ENCODE results near the gene RFNG. TPM values are rescaled to one million over a fixed set of nuclear protein-coding genes. Genes with fewer than 3 reads are reported as not detected.

RFNG gene
- polyA plus RNA-seq, 2 of the 4 experiments (the other 2 are of a cell fraction) = 8.4 to 25.7 TPM

DNA sequence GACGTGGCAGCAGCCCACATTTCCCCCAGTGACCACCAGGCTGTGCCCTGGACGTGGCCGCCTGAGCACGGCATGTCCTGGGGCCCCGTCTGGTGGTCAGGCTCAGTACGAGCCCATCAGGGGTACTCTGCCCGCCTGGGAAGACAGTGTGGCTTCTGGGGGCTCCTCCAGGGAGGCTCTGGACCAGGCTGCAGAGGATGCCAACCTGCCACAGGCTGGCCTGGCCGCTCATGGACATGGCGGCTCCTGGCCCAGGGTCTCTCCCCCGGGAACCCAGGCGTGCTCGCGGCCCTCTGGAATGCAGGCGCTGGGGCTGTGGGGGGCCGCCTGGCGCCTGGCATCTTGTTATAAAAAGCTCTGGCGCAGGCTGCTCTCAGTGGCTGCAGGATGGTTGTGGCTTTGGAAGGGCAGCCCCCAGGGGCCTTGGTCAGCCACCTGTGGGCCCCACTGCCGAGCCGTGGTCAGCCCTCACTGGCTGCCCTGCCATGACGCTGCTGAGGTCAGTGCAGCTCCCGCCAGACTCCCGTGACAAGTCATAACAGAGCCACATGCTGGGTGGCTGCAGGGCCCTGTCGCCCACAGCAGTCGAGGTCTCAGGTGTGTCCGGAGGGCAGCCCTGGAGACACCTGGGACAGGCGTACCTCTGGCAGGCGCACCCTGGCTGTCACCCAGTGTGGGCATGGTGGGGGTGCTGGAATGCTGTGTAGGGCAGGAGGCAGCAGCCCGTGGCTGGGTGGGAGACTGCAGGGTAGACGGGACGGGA is 43.9 kb downstream of the RFNG start:
- peak overlapping the region in 1 of 2 experiments; percentile 93; a peak in 4 of 6 replicates for H3K27ac ChIP-seq
- FAIRE-seq (no peak), DNase-seq (ENCODE audit: low read depth in 1 of 2, low spot score in 1 of 2) (no peak), ATAC-seq (no peak)
- H3K4me3 ChIP-seq = no peak overlapping the region
- no peaks in the 10 kb centered on the region for H3K9me3 ChIP-seq
- POLR2A ChIA-PET = no interaction called here
- WGBS (ENCODE audit: missing lambda C conversion rate) = 97% methylated on average over 28 of the region's 30 CpGs
- CTCF ChIA-PET = interaction anchor here (0.7 to 33.2 kb wide), 5 partner anchors 11 to 43 kb away, joined by 3 to 794 read pairs (median 16); partner anchors contain the start of genes CENPX, LRRC45, NOTUM and RAC3
- H3K4me2 ChIP-seq = no peak overlapping the region
- peaks cover 44% of the 10 kb centered on the region for H3K4me1 ChIP-seq
- no peak for TF ChIP-seq HOXA7 (CRISPR knock-in tag; IDR thresholded peaks at IDR 0.05)
- no peak for TF ChIP-seq EP300 (IDR thresholded peaks at IDR 0.05)
- TF ChIP-seq, protein P1, sequence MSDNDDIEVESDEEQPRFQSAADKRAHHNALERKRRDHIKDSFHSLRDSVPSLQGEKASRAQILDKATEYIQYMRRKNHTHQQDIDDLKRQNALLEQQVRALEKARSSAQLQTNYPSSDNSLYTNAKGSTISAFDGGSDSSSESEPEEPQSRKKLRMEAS (IDR thresholded peaks at IDR 0.05) = no peak
- no peak for TF ChIP-seq KDM1A (IDR thresholded peaks at IDR 0.05; ENCODE audit: low read depth)

DNA sequence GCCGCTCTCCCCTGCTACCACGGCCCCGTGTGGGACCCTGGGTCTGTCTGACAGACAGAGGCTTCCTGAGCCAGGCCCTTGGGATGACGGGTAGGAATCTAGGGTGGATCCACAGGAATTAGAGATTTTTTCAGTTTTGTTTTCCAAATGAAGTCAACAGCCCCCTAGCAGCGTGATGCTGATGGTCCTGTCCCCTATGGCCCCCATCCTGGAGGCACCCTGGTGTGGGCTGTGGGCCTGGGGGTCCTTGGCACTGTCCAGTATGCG is 44.5 kb downstream of the RFNG start:
- H3K4me2 ChIP-seq = no peak overlapping the region
- no peak for DNase-seq (ENCODE audit: low read depth in 1 of 2, low spot score in 1 of 2)
- peak overlapping the region in 1 of 2 experiments; percentile 93; a peak in 5 of 6 replicates for H3K27ac ChIP-seq
- H3K4me3 ChIP-seq = no peak overlapping the region
- TF ChIP-seq RNF2 (IDR thresholded peaks at IDR 0.05; ENCODE audit: borderline replicate concordance, low read depth) (no peak), RFX5 (IDR thresholded peaks at IDR 0.05) (no peak), SREBF2 (IDR thresholded peaks at IDR 0.05) (no peak), CBX2 (IDR thresholded peaks at IDR 0.05; ENCODE audit: borderline replicate concordance, low read depth) (no peak), MYC (IDR thresholded peaks at IDR 0.05; ENCODE audit: borderline replicate concordance, low read length) (no peak), JUN (IDR thresholded peaks at IDR 0.05) (no peak)
- WGBS (ENCODE audit: missing lambda C conversion rate) = 94% methylated on average over 5 of the region's 6 CpGs
- no peak for ATAC-seq
- ChIA-PET CTCF (interaction anchor here (0.6 to 33.2 kb wide), 4 partner anchors 13 to 133 kb away, joined by 3 to 794 read pairs (median 107); partner anchors contain the start of genes CENPX, LRRC45, NOTUM and RAC3), POLR2A (no interaction called here)
- FAIRE-seq = no peak
- no peaks in the 10 kb centered on the region for H3K9me3 ChIP-seq
- H3K4me1 ChIP-seq = peaks cover 49% of the 10 kb centered on the region

DNA sequence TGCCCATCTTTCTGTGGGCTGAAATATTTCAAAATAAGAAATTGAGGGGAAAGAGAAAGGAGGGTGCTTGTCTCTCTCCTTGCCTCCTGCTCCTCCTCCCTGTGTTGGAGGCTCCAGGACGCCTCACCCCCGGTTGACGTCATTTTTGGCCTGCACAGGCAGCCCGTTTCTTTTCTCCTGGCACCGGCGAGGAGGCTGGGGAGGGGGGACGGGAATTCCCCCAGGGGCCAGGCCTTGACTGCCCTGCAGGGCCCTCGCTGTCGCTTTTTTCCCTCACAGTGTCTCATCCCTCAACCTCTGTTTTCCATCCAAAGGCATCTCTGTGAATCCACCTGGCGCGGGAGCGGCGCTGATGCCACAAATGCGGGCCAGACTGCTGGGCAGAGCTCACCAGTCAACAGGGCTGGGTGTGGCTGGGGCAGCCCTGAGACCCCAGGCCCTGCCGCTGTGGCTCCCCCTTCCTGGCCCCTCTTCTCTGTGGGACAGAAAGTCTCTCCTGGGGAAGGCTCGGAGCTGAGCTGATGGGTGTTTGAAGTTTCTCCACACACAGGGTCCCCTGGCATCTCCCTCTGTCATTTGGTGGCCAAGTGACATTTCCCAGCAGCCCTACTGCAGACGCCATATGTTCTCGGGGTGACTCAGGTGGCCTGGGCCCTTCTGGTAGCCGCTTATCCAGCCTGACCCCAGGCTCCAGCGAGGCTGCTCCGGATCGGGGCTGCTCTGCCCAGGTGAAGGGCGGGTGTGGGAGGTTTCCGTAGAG is 45.0 kb downstream of the RFNG start:
- 65% methylated on average over 24 of the region's 24 CpGs for WGBS (ENCODE audit: missing lambda C conversion rate)
- POLR2A ChIA-PET = no interaction called here
- H3K4me2 ChIP-seq = peak overlapping the region; percentile 22
- H3K4me3 ChIP-seq = no peak overlapping the region
- ATAC-seq (peak; percentile 0 to 3; a peak in 1 of 6 replicates), DNase-seq (ENCODE audit: low read depth in 1 of 2, low spot score in 1 of 2) (no peak), FAIRE-seq (no peak)
- peak overlapping the region; percentile 59 to 93; a peak in 5 of 6 replicates for H3K27ac ChIP-seq
- H3K9me3 ChIP-seq = no peaks in the 10 kb centered on the region
- CTCF ChIA-PET = interaction anchor here (0.6 to 33.2 kb wide), 3 partner anchors 14 to 132 kb away, joined by 3 to 794 read pairs (median 198); partner anchors contain the start of genes CENPX, LRRC45 and NOTUM
- no peak for TF ChIP-seq TFCP2L1 (CRISPR knock-in tag; IDR thresholded peaks at IDR 0.05)
- TF ChIP-seq, protein P1 (IDR thresholded peaks at IDR 0.05) = peak; percentile 14; the same call in 1 of the 2 replicates
- peaks cover 53% of the 10 kb centered on the region for H3K4me1 ChIP-seq

DNA sequence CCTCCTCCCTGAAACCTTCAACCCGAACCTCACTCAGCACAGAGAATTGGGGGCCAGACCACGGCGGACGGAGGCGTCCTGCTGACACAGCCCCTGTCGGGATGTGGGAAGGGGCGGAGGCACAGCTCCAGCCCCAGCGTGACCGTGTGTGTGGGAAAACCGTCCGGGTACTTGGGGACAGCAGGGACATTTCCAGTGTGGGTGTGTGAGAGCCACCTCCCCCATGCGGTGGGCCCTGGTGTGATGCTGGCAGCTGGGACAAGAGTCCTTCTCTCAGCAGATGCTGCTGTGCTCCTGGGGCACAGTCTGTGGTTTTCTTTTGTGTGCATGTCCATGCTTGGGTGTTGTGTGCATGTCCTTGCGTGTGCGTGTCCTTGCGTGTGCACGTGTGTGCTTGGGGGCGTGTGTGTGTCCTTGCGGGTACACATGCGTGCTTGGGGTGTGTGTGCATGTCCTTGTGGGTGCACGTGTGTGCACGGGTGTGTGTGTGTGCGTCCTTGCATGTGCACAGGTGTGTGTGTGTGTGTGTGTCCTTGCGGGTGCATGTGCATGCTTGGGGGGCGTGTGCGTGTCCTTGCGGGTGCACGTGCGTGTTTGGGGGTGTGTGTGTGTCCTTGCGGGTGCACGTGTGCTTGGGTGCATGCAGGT is 45.8 kb downstream of the RFNG start:
- no peaks in the 10 kb centered on the region for H3K9me3 ChIP-seq
- FAIRE-seq = no peak
- ChIA-PET CTCF (interaction anchor here (1.6 to 33.2 kb wide), 5 partner anchors 10 to 136 kb away, joined by 4 to 794 read pairs (median 16); partner anchors contain the start of genes CENPX, LRRC45 and NOTUM), POLR2A (no interaction called here)
- no peak for DNase-seq (ENCODE audit: low read depth in 1 of 2, low spot score in 1 of 2)
- TF ChIP-seq CEBPB (IDR thresholded peaks at IDR 0.05) (no peak), TP53 (CRISPR knock-in tag; IDR thresholded peaks at IDR 0.05) (no peak), NFE2L2 (conservative IDR thresholded peaks at IDR 0.05; ENCODE audit: low read length) (no peak), CBX2 (IDR thresholded peaks at IDR 0.05; ENCODE audit: borderline replicate concordance, low read depth) (no peak), POLR2AphosphoS2 (conservative IDR thresholded peaks at IDR 0.05; ENCODE audit: low read length) (no peak), HEYL (CRISPR knock-in tag; IDR thresholded peaks at IDR 0.05) (no peak), RFX5 (IDR thresholded peaks at IDR 0.05) (no peak), PHF8 (IDR thresholded peaks at IDR 0.05; ENCODE audit: borderline replicate concordance, low read depth) (no peak), EHF (CRISPR knock-in tag; IDR thresholded peaks at IDR 0.05) (no peak), HOXB5 (CRISPR knock-in tag; IDR thresholded peaks at IDR 0.05) (no peak)
- TF ChIP-seq, protein P2, sequence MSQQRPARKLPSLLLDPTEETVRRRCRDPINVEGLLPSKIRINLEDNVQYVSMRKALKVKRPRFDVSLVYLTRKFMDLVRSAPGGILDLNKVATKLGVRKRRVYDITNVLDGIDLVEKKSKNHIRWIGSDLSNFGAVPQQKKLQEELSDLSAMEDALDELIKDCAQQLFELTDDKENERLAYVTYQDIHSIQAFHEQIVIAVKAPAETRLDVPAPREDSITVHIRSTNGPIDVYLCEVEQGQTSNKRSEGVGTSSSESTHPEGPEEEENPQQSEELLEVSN (IDR thresholded peaks at IDR 0.05; ENCODE audit: borderline replicate concordance, low read depth) = no peak
- 89% methylated on average over 23 of the region's 30 CpGs for WGBS (ENCODE audit: missing lambda C conversion rate)
- H3K4me2 ChIP-seq = peak overlapping the region; percentile 22
- H3K4me3 ChIP-seq = no peak overlapping the region
- peaks cover 60% of the 10 kb centered on the region for H3K4me1 ChIP-seq
- ATAC-seq = no peak
- peak overlapping the region; percentile 81 to 93; a peak in 5 of 6 replicates for H3K27ac ChIP-seq

Data from A549 (cell line).